ENCODE measurements around the gene UBAP1L.
"Not testable (repeated sequence)": the region's sequence is repeated elsewhere in the genome, so short reads cannot be mapped to it uniquely, and the experiment has no call there.

UBAP1L gene

DNA sequence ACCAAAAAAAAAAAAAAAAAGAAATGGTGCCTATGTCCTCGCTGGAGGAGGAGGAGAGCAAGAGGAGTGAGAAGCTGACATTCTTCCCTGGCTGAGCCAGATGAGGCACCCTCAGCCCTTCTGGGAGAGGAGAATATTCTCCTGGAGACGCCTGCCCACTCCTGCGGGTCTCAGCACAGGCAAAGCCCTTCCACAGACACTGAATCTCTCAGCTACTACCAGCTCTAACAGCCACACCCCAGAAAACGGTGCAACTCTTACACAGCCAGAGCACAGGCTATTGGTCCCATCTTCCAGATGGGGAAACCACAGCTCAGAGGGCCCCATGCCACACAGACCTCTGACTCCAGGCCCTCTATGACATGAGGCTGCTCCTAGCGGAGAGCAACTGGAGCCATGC lies 52.9 kb downstream of the UBAP1L start:
- no peak for DNase-seq

DNA sequence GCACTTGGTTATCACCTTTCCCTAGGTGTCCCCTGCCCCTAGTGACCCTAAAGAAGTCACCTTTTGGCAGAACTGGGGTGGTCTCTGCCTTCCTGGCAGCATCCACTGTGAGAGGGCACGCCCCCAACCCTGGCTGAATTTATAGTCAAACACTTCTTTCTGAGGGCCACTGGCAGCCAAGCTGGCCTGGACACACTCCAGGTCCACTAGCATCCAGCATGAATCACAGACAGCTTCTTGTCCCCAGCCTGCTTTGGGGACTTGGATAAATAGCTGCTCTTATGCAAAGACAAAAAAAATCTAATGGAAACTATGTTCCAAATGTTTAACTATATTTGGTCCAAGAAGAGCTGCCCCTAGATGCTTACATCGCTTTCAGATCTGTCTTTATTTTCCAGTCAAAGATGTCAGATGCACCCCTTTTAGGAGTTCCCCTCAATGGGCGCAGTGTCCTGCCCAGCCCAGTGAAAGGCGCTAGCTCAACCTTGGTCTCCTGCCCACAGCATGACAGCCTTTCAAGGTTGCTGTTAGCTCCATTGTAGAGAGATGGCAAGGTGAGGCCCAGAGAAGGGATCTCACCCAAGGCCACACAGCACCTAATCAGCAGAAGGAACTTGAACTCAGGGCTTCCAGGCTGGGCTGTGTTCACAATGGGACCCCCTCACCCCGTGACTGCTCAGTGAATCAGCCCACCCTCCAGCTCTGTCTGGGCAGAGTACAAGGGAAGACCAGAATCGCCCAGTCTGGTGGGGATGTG lies 54.2 kb downstream of the UBAP1L start:
- DNase-seq = no peak

DNA sequence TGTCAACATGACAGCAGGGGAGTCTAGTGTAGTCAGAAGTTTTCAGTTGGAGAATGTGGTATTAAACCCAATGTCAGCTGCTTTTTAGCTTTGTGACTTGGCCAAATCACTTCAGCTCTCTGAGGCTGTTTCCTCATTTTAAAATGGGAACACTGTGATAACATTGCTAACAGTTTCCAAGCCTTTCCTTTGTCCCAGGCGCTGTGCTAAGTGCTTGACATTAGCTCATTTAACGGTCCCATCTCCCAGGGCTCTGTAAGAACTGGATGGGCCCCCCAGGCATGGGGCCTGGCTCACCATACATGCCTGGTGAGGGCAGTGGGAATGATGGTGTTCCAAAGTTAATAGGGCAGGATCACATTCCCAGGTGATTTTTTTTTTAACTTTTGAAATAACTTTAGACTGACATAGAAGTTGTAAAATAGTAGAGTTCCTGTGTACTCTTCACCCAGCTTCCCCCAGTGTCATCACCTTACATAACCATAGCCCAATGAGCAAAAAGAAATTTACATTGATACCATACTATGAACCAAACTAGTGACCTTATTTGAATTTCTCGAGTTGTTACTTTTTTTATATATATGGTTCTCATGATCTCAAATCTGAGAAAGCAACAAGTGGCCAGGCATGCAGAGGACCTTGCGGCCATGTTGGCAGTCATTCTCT lies 54.9 kb downstream of the UBAP1L start:
- no peak for DNase-seq

DNA sequence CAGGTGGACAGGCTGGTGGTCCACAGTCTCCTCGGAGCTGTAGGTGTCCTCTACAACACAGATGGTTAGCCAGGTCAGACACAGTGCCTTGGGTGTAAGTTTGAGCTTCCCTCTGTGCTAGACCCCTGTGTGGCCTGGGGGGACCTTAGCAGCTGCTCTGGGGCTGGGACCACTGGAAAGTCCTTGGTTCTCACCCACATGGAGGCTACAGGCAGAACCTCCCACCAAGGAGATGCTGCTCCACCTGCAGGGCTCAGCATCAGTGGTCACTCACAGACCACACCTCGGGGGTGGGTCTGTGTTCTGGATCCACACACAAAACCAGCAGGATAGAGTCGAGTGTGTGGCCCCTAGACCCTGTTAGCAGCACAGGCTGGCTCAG lies 55.6 kb downstream of the UBAP1L start:
- no peak for DNase-seq

DNA sequence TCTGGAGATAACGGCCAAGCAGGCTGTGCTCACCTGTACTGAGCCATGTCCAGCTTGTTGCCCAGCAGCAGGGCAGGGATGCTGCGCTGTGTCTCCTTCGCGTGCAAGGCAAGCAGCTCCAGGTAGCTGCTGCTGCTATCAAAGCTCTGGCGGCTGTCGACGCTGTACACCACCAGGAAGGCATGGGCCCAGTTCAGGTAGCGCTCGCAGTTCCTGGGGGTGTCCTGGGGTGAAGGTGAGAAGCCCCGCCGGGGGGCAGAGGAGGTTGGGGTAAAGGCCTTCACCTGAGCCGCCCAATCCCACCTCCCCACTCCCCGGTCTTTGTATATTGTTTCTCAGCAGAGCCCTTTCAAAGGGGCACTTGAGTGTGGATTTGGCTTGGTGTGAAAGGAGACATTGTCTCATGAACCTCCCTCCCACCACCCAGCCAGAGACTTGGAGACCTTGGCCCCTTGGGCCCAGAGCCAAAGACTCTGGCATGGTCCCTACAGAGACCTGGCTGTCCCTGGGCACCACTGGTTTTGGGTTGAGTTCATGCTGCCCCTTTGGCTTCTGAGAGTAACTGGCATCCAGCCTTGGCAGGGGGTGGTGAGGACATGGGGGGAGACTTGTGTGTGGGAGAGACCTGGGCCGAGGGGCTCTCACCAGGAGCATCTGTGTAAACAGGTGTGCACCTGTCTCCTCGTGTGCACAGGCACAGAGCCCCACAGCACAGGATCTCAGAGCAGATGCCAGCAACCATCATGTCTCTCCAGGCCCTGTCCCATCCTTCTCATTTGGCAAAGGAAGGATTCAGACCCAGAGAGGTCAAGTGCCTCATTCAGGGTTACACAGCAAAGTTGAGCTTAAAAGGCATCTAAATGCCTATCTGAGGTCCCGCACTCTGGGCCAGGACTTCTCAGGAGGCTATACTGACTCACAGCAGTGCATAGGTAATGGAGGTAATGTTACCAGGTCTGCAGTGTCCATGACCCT lies 56.3 kb downstream of the UBAP1L start:
- no peak for DNase-seq

DNA sequence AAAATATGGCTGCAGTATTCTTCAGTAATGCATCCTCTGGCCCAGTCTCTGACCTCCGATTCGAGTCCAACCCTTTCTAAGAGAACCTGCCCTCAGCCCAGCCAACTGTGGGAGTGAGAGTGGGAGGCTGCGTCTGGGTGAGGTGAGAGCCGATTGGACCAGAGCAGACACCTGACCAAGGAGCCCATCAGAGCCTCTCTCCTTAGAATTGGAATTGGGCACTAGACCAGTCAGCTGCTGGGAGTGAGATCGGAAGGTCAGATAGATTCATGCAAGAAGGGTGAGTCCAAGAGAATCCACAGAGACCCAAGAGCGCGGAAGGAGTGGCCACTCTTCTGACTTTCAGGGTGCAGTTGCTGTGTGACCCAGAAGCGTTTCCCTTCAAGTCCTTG lies 57.5 kb downstream of the UBAP1L start:
- no peak for DNase-seq

DNA sequence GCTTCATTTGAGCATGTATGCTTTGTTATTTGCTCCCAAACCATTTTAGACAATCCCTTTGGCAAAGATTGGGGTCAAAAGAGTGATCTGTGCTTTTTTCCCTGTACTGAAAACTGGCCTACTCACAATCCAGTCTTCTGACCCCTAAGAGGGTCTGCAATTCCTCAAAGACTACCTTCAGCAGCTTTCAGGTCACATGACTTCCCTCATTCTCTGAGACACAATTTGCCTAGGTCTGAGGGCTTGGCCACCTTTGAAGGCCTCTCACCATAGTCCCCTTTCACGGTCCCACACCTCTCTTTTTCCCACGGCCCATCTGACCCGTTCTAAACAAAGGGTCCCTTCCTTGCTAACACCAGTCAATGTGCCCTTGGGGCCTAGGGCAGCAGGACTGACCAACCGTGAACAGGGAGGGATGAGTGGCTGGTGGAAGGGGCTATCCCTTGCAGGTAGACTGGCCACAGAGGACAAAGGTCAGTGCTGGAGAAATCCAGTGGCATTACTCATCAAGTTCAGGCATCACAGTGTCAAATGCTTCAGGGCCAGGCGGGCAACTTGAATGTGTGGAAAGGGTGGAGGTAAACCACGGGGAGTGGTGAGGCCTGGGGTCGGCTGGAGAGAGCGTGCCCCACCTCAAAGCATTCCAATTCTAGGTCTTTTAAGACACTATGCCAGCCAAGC lies 58.0 kb downstream of the UBAP1L start:
- no peak for DNase-seq

DNA sequence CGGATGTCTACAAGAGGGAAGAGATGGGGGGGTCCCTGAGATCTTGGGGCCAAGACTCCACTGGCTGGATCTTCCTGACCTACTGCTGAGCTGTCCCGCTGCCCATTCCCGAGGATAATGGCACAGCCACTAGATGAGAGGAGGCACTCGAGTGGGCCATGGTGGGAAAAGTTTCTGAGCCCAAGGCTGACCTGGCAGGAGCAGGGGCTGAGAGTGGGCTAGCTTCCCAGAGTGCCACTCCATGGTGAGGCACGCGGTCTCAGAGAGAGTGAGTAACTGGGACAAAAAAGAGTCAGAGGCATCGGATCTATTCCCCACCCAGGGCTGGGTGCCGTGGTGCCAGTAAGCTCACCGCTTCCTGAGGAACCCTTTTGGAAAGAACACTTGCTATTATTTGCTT lies 58.9 kb downstream of the UBAP1L start:
- DNase-seq = no peak

DNA sequence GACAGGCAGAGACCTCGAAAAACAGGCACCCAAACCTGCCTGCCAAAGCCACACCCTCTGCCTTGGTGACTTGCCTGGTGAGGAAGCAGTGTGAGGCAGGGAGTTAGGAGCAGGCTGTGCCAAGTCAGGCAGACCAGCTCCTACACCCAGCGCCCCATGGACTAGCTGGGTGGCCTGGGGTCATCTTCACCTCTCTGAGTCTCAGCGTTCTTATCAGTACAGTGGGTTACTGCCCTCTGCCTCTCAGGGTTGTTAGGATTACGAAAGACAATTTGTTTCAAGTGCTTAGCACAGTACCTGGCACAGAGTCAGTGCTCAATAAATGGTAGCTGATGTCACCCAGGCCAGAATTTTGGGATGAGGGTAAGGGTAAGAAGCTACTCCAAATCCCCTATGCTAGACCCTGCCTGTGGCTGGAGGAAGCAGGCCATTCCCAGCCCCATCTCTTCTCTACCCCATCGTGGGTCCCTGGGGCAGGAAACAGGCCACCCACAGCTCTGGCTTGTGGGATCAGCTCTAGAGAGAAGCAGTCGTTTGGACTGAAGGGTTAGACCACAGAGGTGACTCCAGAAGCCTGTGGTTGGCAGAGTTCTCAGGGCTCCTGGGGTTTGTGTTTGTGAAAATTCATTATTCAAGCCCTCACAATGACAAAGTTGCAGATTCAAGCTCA lies 59.7 kb downstream of the UBAP1L start:
- DNase-seq = no peak

DNA sequence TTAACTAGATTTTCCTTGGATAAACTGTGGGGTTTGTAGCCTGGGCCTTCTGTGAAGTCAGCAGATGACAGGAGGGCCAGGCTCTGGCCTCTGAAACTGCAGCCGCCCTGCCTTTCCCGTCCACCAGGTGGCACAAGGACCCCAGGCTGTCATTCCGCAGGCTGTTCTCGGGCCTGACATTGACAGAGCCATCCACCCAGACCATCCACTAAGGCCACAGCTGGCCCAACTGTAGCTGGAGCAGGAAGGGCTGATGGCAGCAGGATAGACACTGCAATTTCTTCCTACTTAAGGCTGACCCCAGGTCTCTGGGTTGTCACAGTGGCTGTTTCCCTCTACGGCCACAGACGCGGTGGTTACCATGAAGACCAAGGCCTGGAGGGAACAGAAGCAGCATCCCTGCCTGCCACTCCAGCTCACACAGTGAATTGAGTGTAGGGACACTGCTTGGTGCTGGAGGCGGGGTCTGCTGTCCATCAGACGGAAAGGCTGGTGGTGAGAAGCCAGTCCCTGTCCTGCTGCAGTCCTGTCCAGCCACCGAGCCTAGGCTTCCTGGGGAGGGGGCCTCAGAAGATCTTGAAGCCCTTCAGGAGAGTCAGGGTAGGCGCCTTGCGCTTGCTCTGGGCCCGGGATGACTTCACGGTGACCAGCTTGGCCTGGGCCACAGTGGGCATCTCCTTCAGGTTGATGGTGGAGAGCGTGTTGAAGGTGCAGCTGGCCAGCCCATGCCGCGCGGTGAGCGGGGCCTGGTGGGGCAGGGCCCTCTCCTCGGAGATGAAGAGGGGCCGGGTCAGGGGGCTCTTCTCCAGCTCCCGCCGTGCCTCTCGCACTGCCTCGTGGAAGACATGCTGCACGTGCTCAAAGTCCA lies 60.4 kb downstream of the UBAP1L start:
- peak; percentile 55 for DNase-seq

DNA sequence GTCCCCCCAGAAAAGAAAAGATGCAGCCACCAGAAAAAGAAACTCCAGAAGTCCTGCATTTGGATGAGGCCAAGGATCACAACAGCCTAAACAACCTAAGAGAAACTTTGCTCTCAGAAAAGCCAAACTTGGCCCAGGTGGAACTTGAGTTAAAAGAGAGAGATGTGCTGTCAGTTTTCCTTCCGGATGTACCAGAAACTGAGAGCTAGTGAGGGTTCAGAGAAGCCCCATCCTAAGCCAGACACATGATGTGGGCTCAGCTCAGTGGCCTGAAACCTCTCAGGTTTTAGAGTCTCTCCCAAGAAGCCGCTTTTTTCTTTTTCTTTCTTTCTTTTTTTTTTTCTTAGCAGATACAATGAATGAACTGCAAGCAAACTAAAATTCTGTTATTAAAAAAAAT lies 62.0 kb downstream of the UBAP1L start:
- no peak for DNase-seq

DNA sequence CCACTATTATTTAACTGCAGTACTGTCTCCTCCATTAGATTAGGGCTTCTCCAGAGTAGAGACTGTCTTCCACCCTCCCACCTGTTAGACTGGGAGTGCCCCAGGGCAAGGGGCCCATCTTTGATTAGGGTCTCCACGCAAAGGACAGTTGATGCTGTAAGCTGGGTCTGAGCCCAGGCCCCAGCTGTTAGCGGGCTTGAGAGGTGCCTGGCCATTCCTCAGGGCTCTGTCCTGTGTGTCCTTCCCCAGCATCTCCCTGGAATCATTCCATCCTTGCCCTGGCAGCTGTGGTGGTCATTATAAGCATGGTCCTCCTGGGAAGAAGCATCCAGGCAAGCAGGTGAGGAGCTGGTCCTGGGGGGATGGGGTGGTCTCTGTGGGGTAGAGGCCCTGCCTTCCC lies 63.7 kb downstream of the UBAP1L start:
- DNase-seq = no peak

DNA sequence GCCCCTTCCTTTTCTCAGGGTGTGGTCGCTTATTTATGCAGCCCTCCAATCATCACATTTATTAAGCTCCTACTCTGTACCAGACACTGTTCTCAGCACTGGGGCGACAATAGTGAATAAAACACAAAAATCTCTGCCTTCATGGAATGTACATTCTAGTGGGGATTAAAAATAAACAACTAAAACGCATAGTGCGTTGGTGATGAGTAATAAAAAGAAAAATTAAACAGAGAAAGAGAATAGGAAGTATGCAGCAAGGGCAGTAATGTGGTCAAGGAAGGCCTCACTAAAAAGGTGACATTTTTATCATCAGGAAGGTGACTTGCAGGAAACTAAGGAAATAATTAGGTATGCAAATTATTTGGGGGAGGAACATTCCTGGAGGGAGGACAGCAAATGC lies 64.7 kb downstream of the UBAP1L start:
- DNase-seq = no peak

DNA sequence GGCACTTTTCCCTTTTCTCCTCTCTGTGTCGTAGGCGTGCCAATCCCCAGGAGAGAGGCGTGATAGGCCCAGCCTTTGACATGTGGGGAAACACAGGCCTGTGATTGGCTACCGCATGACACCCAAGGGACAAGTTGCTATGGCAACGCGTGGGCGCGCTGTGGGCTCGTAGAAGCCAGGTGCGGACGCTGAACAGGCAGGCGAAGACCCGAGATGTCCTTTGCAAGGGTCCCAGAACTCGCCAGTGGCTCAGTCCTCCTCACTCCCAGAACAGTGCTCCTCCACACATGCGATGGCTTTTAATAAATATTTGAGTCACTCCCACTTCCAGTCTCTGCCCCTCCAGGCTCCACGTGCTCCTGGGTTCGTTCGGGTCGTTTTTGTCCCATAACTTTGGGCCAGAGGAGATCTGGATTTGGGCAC lies 65.6 kb downstream of the UBAP1L start:
- DNase-seq = peak; percentile 83

DNA sequence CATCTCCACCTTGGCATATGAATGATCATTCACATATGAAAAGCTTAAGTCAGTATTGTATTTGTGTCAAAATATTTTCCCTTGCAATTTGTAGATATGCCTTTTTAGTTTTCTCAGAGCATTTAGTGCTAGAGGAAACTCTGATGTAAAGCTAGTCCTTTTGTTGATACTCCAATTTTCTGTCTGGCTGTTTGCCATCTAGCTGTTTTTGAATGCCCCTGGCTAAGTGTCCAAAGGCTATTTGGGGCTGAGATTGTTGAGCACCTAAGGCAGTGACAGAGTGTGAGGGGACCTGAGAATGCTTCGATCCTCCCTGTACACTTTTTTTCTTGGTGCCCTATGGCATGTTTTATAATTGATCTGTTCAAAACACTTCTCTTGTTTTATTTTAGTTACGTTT lies 66.8 kb downstream of the UBAP1L start:
- DNase-seq = no peak

DNA sequence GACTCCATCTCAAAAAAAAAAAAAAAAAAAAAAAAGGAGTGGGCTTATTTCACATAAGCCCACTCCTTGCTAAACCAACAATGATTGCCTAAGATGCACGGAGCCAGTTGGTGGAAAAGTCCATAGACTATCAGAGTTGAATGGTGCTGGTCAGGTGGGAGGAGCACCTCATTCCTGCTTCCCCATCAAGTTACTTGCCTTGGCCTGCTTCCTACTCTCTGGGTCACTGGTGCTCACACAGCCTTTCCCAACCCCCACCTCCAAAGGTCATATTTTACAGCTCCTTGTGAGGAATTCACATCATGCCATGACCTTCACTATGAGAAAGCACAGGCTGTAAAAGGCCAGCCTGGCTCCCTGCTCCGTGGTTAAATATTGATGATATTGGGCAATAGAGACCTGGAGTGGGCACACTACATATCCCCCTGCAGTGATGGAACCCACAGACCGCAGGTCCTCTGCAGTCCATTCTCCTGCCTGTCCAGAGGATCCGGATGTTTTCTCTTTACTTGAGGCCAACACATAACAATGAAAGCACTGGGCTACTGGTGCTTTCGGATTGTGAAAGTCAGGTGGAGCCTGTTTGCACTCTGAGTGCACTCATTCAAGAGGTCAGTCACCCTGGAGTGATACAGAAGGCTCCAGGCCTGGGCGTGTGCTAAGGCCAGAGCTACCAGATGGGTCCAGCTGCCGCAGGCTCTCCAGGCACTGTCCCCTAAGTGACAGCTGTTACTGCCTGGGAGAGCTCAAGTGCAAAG lies 70.1 kb downstream of the UBAP1L start, which contains the start of gene SLC51B:
TSS of gene SLC51B (plus strand) at position 664 of the 758 bp plus-strand sequence. CDS start 4,618 bp downstream, outside the sequence.
- DNase-seq = no peak

DNA sequence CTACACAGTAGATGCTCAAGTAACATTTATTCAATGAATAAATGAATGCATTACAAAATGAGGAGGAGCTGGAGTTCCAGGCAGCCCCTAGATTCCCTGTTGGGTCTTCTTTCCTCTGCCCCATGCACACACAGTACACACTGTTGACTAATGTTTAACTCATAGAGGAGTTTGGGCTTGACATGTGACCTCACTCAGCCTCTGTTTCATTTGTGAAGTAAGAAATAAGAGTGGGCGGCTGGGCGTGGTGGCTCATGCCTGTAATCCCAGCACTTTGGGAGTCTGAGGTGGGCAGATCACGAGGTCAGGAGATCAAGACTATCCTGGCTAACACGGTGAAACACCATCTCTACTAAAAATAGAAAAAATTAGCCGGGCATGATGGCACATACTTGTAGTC lies 70.8 kb downstream of the UBAP1L start:
- DNase-seq = not testable (repeated sequence)

DNA sequence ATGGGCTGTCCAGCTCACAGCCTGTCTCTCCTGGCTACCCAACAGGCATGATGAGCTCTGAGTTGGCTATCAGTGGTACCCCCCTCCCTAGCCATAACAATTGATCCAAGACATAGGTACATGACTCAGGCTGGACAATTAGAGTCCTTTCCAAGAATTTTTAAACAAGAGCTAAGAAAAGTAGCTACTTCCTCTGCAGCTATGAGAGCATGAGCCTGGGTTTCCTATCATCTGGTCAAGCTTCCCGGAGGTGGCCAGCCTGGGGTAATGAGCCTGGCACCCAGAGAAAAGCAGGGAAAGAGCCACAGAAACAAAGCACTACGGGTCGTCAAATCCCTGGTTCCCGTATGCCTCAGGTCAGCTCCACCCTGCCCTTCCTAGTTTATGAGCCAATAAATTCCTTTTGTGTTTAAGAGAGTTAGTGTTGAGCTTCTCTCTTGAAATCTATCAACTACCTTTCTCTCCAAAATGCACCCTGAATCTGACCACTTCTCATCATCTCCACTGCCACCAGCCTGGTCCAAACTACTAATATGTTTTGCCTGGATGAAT lies 72.1 kb downstream of the UBAP1L start:
- DNase-seq = no peak
